ENCODE data around the gene NCAM1. TPM values are rescaled to one million over a fixed set of nuclear protein-coding genes. Genes with fewer than 3 reads are reported as not detected.

NCAM1 gene
- total and polyA plus RNA-seq, 2 of the 13 experiments (the other 11 are each of a cell fraction or from before 2014, with no cell fraction given) = 0.05 TPM; not detected in 1

- Histone ChIP-seq H3K4me3 (replicated peaks in 1 of 3; ENCODE audit: insufficient read depth in 1 of 3, low read depth in 2 of 3, low read length in 3 of 3) (no peak overlapping the region), H2AFZ (ENCODE audit: low read length) (no peak overlapping the region), H3K36me3 (replicated peaks in 1 of 2; ENCODE audit: control insufficient read depth in 1 of 2, insufficient read depth in 2 of 2, low read length in 2 of 2) (no peaks in the 10 kb centered on the region), H3K9ac (ENCODE audit: insufficient read depth, low read depth, low read length) (no peak overlapping the region), H3K9me3 (ENCODE audit: low read length) (no peaks in the 10 kb centered on the region), H4K20me1 (ENCODE audit: insufficient read depth, low read length) (no peaks in the 10 kb centered on the region), H3K4me1 (ENCODE audit: insufficient read depth, low read length) (no peaks in the 10 kb centered on the region), H3K27ac (ENCODE audit: extremely low read length, insufficient read depth, low read length) (no peak overlapping the region), H3K27me3 (ENCODE audit: control insufficient read depth in 1 of 2, insufficient read depth in 2 of 2, low read length in 2 of 2) (peaks cover 0 to 4% of the 10 kb centered on the region in 2 experiments; a peak in 1 of 5 replicates), H3K4me2 (ENCODE audit: low read depth, low read length) (no peak overlapping the region), H3K79me2 (ENCODE audit: insufficient read depth, low read length) (no peaks in the 10 kb centered on the region)
- intact Hi-C loops (cut with micrococcal nuclease; ENCODE audit: unreplicated experiment) (no loop called here), in situ Hi-C loops (cut with HindIII; ENCODE audit: extremely low pct_ligation_motif_present, low pct_unique_long_range_greater_than_20kb) (no loop called here)
- 46% methylated on average over 11 of the region's 15 CpGs for WGBS (ENCODE audit: low lambda C conversion rate)
- ChIA-PET POLR2A (no interaction called here), CTCF (ENCODE audit: low intra/inter-chr PET ratio, low total read pairs) (no interaction called here)
- TF ChIP-seq ZNF354B (CRISPR knock-in tag; IDR thresholded peaks at IDR 0.05) = no peak
- TF ChIP-seq MIXL1 (CRISPR knock-in tag; IDR thresholded peaks at IDR 0.05) = no peak
- no peak for TF ChIP-seq POLR2G (IDR thresholded peaks at IDR 0.05; ENCODE audit: low read depth, low read length)
- no peak for TF ChIP-seq SETDB1 (CRISPR knock-in tag; IDR thresholded peaks at IDR 0.05; ENCODE audit: borderline replicate concordance)
- TF ChIP-seq ZNF317 (CRISPR knock-in tag; IDR thresholded peaks at IDR 0.05) = no peak
- TF ChIP-seq ZBTB1 (CRISPR knock-in tag; IDR thresholded peaks at IDR 0.05; ENCODE audit: borderline replicate concordance) = no peak
- no peak for TF ChIP-seq ZNF549 (CRISPR knock-in tag; IDR thresholded peaks at IDR 0.05)
- TF ChIP-seq NRL (CRISPR knock-in tag; IDR thresholded peaks at IDR 0.05; ENCODE audit: borderline replicate concordance) = no peak
- TF ChIP-seq ZNF580 (CRISPR knock-in tag; IDR thresholded peaks at IDR 0.05; ENCODE audit: borderline replicate concordance, low read depth) = no peak
- no peak for TF ChIP-seq ZSCAN20 (CRISPR knock-in tag; IDR thresholded peaks at IDR 0.05; ENCODE audit: borderline replicate concordance)
- no peak for TF ChIP-seq ZNF737 (CRISPR knock-in tag; IDR thresholded peaks at IDR 0.05; ENCODE audit: borderline replicate concordance)
- no peak for TF ChIP-seq PHF8 (CRISPR knock-in tag; IDR thresholded peaks at IDR 0.05)
- no peak for TF ChIP-seq GLI4 (CRISPR knock-in tag; IDR thresholded peaks at IDR 0.05; ENCODE audit: borderline replicate concordance)
- TF ChIP-seq BRD4 (CRISPR knock-in tag; IDR thresholded peaks at IDR 0.05) = no peak
- ATAC-seq (no peak), DNase-seq (ENCODE audit: low spot score) (no peak), FAIRE-seq (no peak)
- no TSS peak for BruUV-seq (replicated peaks)
These were observed 83.9 kb downstream of the NCAM1 start for GRCh38 chr11:113045146-113045545.
